Natural killer cell (primary cell): ENCODE results near the gene CDC14A. TPM values are rescaled to one million over a fixed set of nuclear protein-coding genes. Genes with fewer than 3 reads are reported as not detected.

Experiments used
- ATAC-seq, 3 donors: fragments of 150-1000 bp in 2 of 3; fragments of 200-7000 bp in 1 of 3; cut with Tn5 transposase; 1 replicate in 1 of 3; 2 replicates in 2 of 3; pipeline ENCODE4 v1.10.0; 2021; ENCODE audit warnings: mild to moderate bottlenecking in 2 of 3, moderate library complexity in 2 of 3
- DNase-seq, 2 donors: peaks; one replicate each; pipeline versions ENCODE4 v3.0.0 to v3.0.0-alpha.2; 2013 to 2021; ENCODE audit warnings: mixed read lengths in 1 of 2
- H3K27ac ChIP-seq: one replicate; pipeline ENCODE4 v1.5.1; 2013; ENCODE audit warnings: mild to moderate bottlenecking, low read length
- H3K27me3 ChIP-seq: one replicate; pipeline ENCODE4 v1.6.1; 2013; ENCODE audit warnings: low read length; ENCODE audit not compliant: control insufficient read depth, insufficient read depth
- H3K36me3 ChIP-seq: one replicate; pipeline ENCODE4 v1.6.1; 2013; ENCODE audit warnings: low read length; ENCODE audit not compliant: control insufficient read depth, insufficient read depth
- H3K4me1 ChIP-seq: one replicate; pipeline ENCODE4 v1.6.1; 2013; ENCODE audit warnings: low read length; ENCODE audit not compliant: control insufficient read depth, insufficient read depth
- H3K4me3 ChIP-seq: one replicate; pipeline ENCODE4 v1.5.1; 2013; ENCODE audit warnings: low read length
- H3K9me3 ChIP-seq: one replicate; pipeline ENCODE4 v1.6.1; 2013; ENCODE audit warnings: low read length; ENCODE audit not compliant: control insufficient read depth, insufficient read depth
- H3K27ac Mint-ChIP-seq, 2 donors: one replicate each; pipeline ENCODE4 v1.8.0; 2022; ENCODE audit warnings: mild to moderate bottlenecking in 2 of 2, mixed read lengths in 2 of 2, moderate library complexity in 1 of 2
- H3K27me3 Mint-ChIP-seq, 2 donors: one replicate each; pipeline ENCODE4 v1.8.0; 2022; ENCODE audit warnings: low read depth in 2 of 2, mixed read lengths in 2 of 2
- H3K36me3 Mint-ChIP-seq: one replicate; pipeline ENCODE4 v1.8.0; 2022; ENCODE audit warnings: mixed read lengths
- H3K4me1 Mint-ChIP-seq, 2 donors: one replicate each; pipeline ENCODE4 v1.8.0; 2022; ENCODE audit warnings: mixed read lengths in 2 of 2
- H3K4me3 Mint-ChIP-seq: one replicate; pipeline ENCODE4 v1.8.0; 2022; ENCODE audit warnings: mild to moderate bottlenecking, moderate library complexity, mixed read lengths
- H3K9me3 Mint-ChIP-seq, 2 donors: one replicate each; pipeline ENCODE4 v1.8.0; 2022; ENCODE audit warnings: mixed read lengths in 2 of 2
- CTCF ChIP-seq: fragments of 200-600 bp; IDR thresholded peaks from one replicate; pipeline ENCODE4 v1.8.0; 2022; ENCODE audit warnings: antibody characterized with exemption
- WGBS: methylation state at CpG from one replicate; pipeline ENCODE4 v1.1.7; 2013; ENCODE audit warnings: missing lambda C conversion rate; ENCODE audit not compliant: insufficient coverage; 5-methylcytosine and 5-hydroxymethylcytosine counted together
- intact Hi-C: fragments of 100-400 bp; cut with micrococcal nuclease; formaldehyde crosslinking; loops from one replicate; pipeline ENCODE4 v1.14.2; 2022
- total RNA-seq, 4 donors: library from RNA; stranded (reverse); fragments of 120-200 nt in 1 of 4; gene quantifications; one replicate each; pipeline versions ENCODE4 v1.2.3 to v1.2.4, GENCODE V29; 2013 to 2022

Gene CDC14A
- total RNA-seq, 3 donors from 2014 or later (not counting 1 experiment from before 2014, with no cell fraction given), result 59.6 to 63.8 (median 60.1) TPM

GRCh38 chr1:100516857-100517256 is 164.6 kb downstream of the CDC14A start:
- Histone ChIP-seq H3K27ac (no peak overlapping the region), H3K4me3 (no peak overlapping the region), H3K36me3 (peaks cover 25% of the 10 kb centered on the region), H3K9me3 (no peaks in the 10 kb centered on the region), H3K27me3 (no peaks in the 10 kb centered on the region), H3K4me1 (no peaks in the 10 kb centered on the region)
- DNase-seq (no peak), ATAC-seq (no peak)
- 71% methylated on average over 5 of the region's 5 CpGs for WGBS
- Mint-ChIP-seq H3K27ac (peak overlapping the region in 1 of 2 donors; percentile 26), H3K4me1 (peaks cover 10 to 11% of the 10 kb centered on the region in 2 donors), H3K27me3 (no peaks in the 10 kb centered on the region), H3K36me3 (no peaks in the 10 kb centered on the region), H3K9me3 (no peaks in the 10 kb centered on the region), H3K4me3 (no peak overlapping the region)
- intact Hi-C loops, result no loop called here
- no peak for TF ChIP-seq CTCF

GRCh38 chr1:100517515-100517914 is 165.2 kb downstream of the CDC14A start:
- no peak overlapping the region for H3K4me3 Mint-ChIP-seq
- intact Hi-C loops, result no loop called here
- no peaks in the 10 kb centered on the region for H3K27me3 ChIP-seq
- no peak overlapping the region for H3K27ac ChIP-seq
- ATAC-seq (no peak), DNase-seq (no peak)
- no peak overlapping the region for H3K4me3 ChIP-seq
- peak overlapping the region in 1 of 2 donors; percentile 26 for H3K27ac Mint-ChIP-seq
- H3K36me3 Mint-ChIP-seq, result no peaks in the 10 kb centered on the region
- H3K4me1 ChIP-seq, result no peaks in the 10 kb centered on the region
- 77% methylated on average over 1 of the region's 1 CpG for WGBS
- H3K9me3 ChIP-seq, result no peaks in the 10 kb centered on the region
- H3K9me3 Mint-ChIP-seq, result no peaks in the 10 kb centered on the region
- peaks cover 27% of the 10 kb centered on the region for H3K36me3 ChIP-seq
- no peaks in the 10 kb centered on the region for H3K27me3 Mint-ChIP-seq
- TF ChIP-seq CTCF, result no peak
- peaks cover 10 to 11% of the 10 kb centered on the region in 2 donors for H3K4me1 Mint-ChIP-seq

- TF ChIP-seq CTCF, result no peak
Observed at GRCh38 chr1:100518023-100518422, 165.7 kb downstream of the CDC14A start.

GRCh38 chr1:100523038-100523652 is 170.8 kb downstream of the CDC14A start:
- Histone ChIP-seq H3K27me3 (no peaks in the 10 kb centered on the region), H3K36me3 (peaks cover 7% of the 10 kb centered on the region), H3K4me1 (no peaks in the 10 kb centered on the region), H3K4me3 (no peak overlapping the region), H3K9me3 (no peaks in the 10 kb centered on the region), H3K27ac (no peak overlapping the region)
- intact Hi-C loops, result no loop called here
- DNase-seq, result no peak
- no peaks in the 10 kb centered on the region for H3K4me1 Mint-ChIP-seq
- no peaks in the 10 kb centered on the region for H3K36me3 Mint-ChIP-seq
- 90% methylated on average over 5 of the region's 5 CpGs for WGBS
- TF ChIP-seq CTCF, result no peak
- no peaks in the 10 kb centered on the region for H3K9me3 Mint-ChIP-seq
- no peak overlapping the region for H3K4me3 Mint-ChIP-seq
- H3K27ac Mint-ChIP-seq, result no peak overlapping the region
- no peaks in the 10 kb centered on the region for H3K27me3 Mint-ChIP-seq
- no peak for ATAC-seq

More at GRCh38 chr1:100518023-100518422, 165.7 kb downstream of the CDC14A start:
- no peak overlapping the region for H3K27ac ChIP-seq
- H3K9me3 Mint-ChIP-seq, result no peaks in the 10 kb centered on the region
- H3K27me3 ChIP-seq, result no peaks in the 10 kb centered on the region
- no CpG with 5 or more reads among the region's 2 CpGs for WGBS
- intact Hi-C loops, result no loop called here
- ATAC-seq, result no peak
- H3K36me3 ChIP-seq, result peaks cover 25% of the 10 kb centered on the region
- H3K9me3 ChIP-seq, result no peaks in the 10 kb centered on the region
- no peak for DNase-seq
- no peaks in the 10 kb centered on the region for H3K27me3 Mint-ChIP-seq
- peaks cover 10 to 11% of the 10 kb centered on the region in 2 donors for H3K4me1 Mint-ChIP-seq
- no peak overlapping the region for H3K27ac Mint-ChIP-seq
- no peaks in the 10 kb centered on the region for H3K4me1 ChIP-seq
- H3K4me3 Mint-ChIP-seq, result no peak overlapping the region
- no peaks in the 10 kb centered on the region for H3K36me3 Mint-ChIP-seq
- no peak overlapping the region for H3K4me3 ChIP-seq
